Endothelial cell of umbilical vein (primary cell): ENCODE results near the gene RTP1. TPM values are rescaled to one million over a fixed set of nuclear protein-coding genes. Genes with fewer than 3 reads are reported as not detected.

Experiments used
- BruUV-seq: library from RNA; stranded (reverse); fragments of 400-500 nt; replicated peaks from 2 replicates; lab custom pipeline; 2021; lab: Mats Ljungman, UMichigan
- CTCF ChIA-PET: fragments of 300-600, 350-600 bp; sonication (Branson Sonifier 250); formaldehyde crosslinking; loops from one replicate; lab custom pipeline; 2021; ENCODE audit warnings: antibody characterized with exemption, inconsistent platforms; lab: Charles Lee
- POLR2A ChIA-PET: fragments of 300-600, 350-600 bp; sonication (Branson Sonifier 250); formaldehyde crosslinking; loops from one replicate; lab custom pipeline; 2021; ENCODE audit warnings: antibody characterized with exemption, inconsistent platforms; lab: Charles Lee
- DNase-seq: peaks from one replicate; pipeline ENCODE4 v3.0.0-alpha.2; 2011; ENCODE audit warnings: low read depth, low spot score
- FAIRE-seq: peaks from 2 replicates; lab custom pipeline; 2011; peaks lifted over from hg19 to GRCh38; lab: Jason Lieb, UNC
- H2AFZ ChIP-seq: 2 replicates; pipeline ENCODE4 v1.6.0; 2012; ENCODE audit warnings: low read depth, low read length, control low read depth, inconsistent platforms
- H3K27ac ChIP-seq: 2 replicates; pipeline ENCODE4 v1.5.1; 2011; ENCODE audit warnings: low read depth, mild to moderate bottlenecking, control low read depth, low read length, moderate library complexity; ENCODE audit not compliant: insufficient read depth
- H3K27me3 ChIP-seq, 2 experiments: 2 replicates each; pipeline versions ENCODE4 v1.6.0 to v1.6.1; 2011; ENCODE audit warnings: low read length in 2 of 2, mixed read lengths in 1 of 2; ENCODE audit not compliant: control insufficient read depth in 2 of 2, insufficient read depth in 2 of 2
- H3K36me3 ChIP-seq, 2 experiments: 2 replicates in 1 of 2; 3 replicates in 1 of 2; pipeline ENCODE4 v1.5.1; 2011; ENCODE audit warnings: low read length in 2 of 2, mild to moderate bottlenecking in 1 of 2, moderate library complexity in 1 of 2; ENCODE audit not compliant: control insufficient read depth in 2 of 2, insufficient read depth in 2 of 2; ENCODE audit errors: extremely low read depth in 1 of 2
- H3K4me1 ChIP-seq: 3 replicates; pipeline ENCODE4 v1.5.1; 2011; ENCODE audit warnings: mild to moderate bottlenecking, low read length; ENCODE audit not compliant: control insufficient read depth, insufficient read depth; ENCODE audit errors: extremely low read depth
- H3K4me2 ChIP-seq: 2 replicates; pipeline ENCODE4 v1.6.1; 2011; ENCODE audit warnings: low read length, control low read depth, mixed read lengths; ENCODE audit not compliant: insufficient read depth
- H3K4me3 ChIP-seq, 3 experiments: fragments of 200-600 bp in 1 of 3; sonication (generic), shearing (Covaris generic) in 1 of 3; replicated peaks in 1 of 3; 2 replicates each; pipeline ENCODE4 v1.5.1; 2011 to 2016; ENCODE audit warnings: control low read depth in 3 of 3, low read length in 3 of 3, mild to moderate bottlenecking in 2 of 3, inconsistent platforms in 1 of 3, low read depth in 1 of 3, moderate library complexity in 1 of 3; ENCODE audit not compliant: insufficient read depth in 1 of 3
- H3K79me2 ChIP-seq: 2 replicates; pipeline ENCODE4 v1.6.0; 2012; ENCODE audit warnings: low read length, inconsistent platforms; ENCODE audit not compliant: control insufficient read depth, insufficient read depth
- H3K9ac ChIP-seq: replicated peaks from 2 replicates; pipeline ENCODE3; 2011; ENCODE audit warnings: low read length, control low read depth; ENCODE audit not compliant: insufficient read depth; ENCODE audit errors: extremely low read depth
- H3K9me1 ChIP-seq: replicated peaks from 3 replicates; pipeline ENCODE4 v1.6.0; 2011; ENCODE audit warnings: mild to moderate bottlenecking, low read length; ENCODE audit not compliant: control insufficient read depth, insufficient read depth; ENCODE audit errors: extremely low read depth
- H3K9me3 ChIP-seq: replicated peaks from 2 replicates; pipeline ENCODE4 v1.5.1; 2012; ENCODE audit warnings: low read length, inconsistent platforms; ENCODE audit not compliant: control insufficient read depth, insufficient read depth
- H4K20me1 ChIP-seq: replicated peaks from 2 replicates; pipeline ENCODE3; 2011; ENCODE audit warnings: mild to moderate bottlenecking, low read length; ENCODE audit not compliant: control insufficient read depth, insufficient read depth; ENCODE audit errors: extremely low read depth
- CTCF ChIP-seq, 2 donors: IDR thresholded peaks; 1 replicate in 1 of 2; 2 replicates in 1 of 2; pipeline ENCODE4 v1.5.1; 2011; ENCODE audit warnings: low read length in 2 of 2, mild to moderate bottlenecking in 2 of 2, moderate library complexity in 2 of 2, control low read depth in 1 of 2, inconsistent platforms in 1 of 2, low read depth in 1 of 2; ENCODE audit not compliant: insufficient read depth in 1 of 2; ENCODE audit errors: extremely low read depth in 1 of 2
- EZH2 ChIP-seq: IDR thresholded peaks from 2 replicates; pipeline ENCODE4 v1.6.1; 2012; ENCODE audit warnings: borderline replicate concordance, low read depth, mild to moderate bottlenecking, moderate library complexity, low read length, inconsistent platforms; ENCODE audit not compliant: severe bottlenecking
- FOS ChIP-seq: IDR thresholded peaks from 2 replicates; pipeline ENCODE4 v1.6.1; 2011; ENCODE audit warnings: mild to moderate bottlenecking, low read length, moderate library complexity, borderline replicate concordance; ENCODE audit not compliant: insufficient read depth
- GATA2 ChIP-seq: IDR thresholded peaks from 2 replicates; pipeline ENCODE4 v1.7.0; 2011; ENCODE audit warnings: low read depth, mild to moderate bottlenecking, moderate library complexity, mixed read lengths, low read length; ENCODE audit not compliant: insufficient read length, insufficient read depth
- JUN ChIP-seq: IDR thresholded peaks from 2 replicates; pipeline ENCODE4 v1.6.1; 2011; ENCODE audit warnings: borderline replicate concordance, low read depth; ENCODE audit not compliant: insufficient read length, insufficient read depth
- MAX ChIP-seq: IDR thresholded peaks from 2 replicates; pipeline ENCODE4 v1.6.1; 2011; ENCODE audit not compliant: insufficient read depth, insufficient read length
- MYC ChIP-seq: IDR thresholded peaks from one replicate; pipeline ENCODE4 v1.6.1; 2011; ENCODE audit warnings: mild to moderate bottlenecking, low read depth, low read length
- POLR2A ChIP-seq: IDR thresholded peaks from 2 replicates; pipeline ENCODE4 v1.6.1; 2012; ENCODE audit warnings: low read depth, mild to moderate bottlenecking, control low read depth, low read length
- POLR2AphosphoS5 ChIP-seq: IDR thresholded peaks from 2 replicates; pipeline ENCODE4 v1.6.1; 2012; ENCODE audit warnings: low read depth, mild to moderate bottlenecking, control low read depth, low read length, moderate library complexity; ENCODE audit not compliant: insufficient read depth
- dilution Hi-C: fragments of 300-500 bp; cut with MboI; formaldehyde crosslinking; loops from one replicate; pipeline ENCODE4 v1.15.0; 2019; ENCODE audit warnings: low sequenced_read_pairs; ENCODE audit not compliant: extremely low pct_ligation_motif_present
- intact Hi-C: fragments of 100-400 bp; cut with micrococcal nuclease; formaldehyde crosslinking; loops from one replicate; pipeline ENCODE4 v1.10.0; 2022
- polyA plus RNA-seq, 4 experiments: library from polyadenylated mRNA; depleted of rRNA in 3 of 4; stranded (reverse) in 3 of 4; unstranded in 1 of 4; fragments of >200 nt; gene quantifications; 2 replicates each; pipeline versions ENCODE4 v1.2.1 to v1.2.3, GENCODE V29; 2011 to 2012; ENCODE audit warnings: missing spikeins in 1 of 4
- total RNA-seq: library from RNA; stranded (reverse); gene quantifications from 2 replicates; pipeline ENCODE4 v1.2.3, GENCODE V29; 2021

Gene RTP1
- total and polyA plus RNA-seq, 2 donors (not counting 3 experiments of a cell fraction or from before 2014, with no cell fraction given): not detected

- Histone ChIP-seq H3K4me2 (no peak overlapping the region), H3K36me3 (no peaks in the 10 kb centered on the region), H3K9me1 (no peaks in the 10 kb centered on the region), H3K4me3 (no peak overlapping the region), H3K79me2 (no peaks in the 10 kb centered on the region), H3K27ac (no peak overlapping the region), H4K20me1 (no peaks in the 10 kb centered on the region), H3K9me3 (no peaks in the 10 kb centered on the region), H3K27me3 (no peaks in the 10 kb centered on the region), H2AFZ (no peak overlapping the region), H3K4me1 (no peaks in the 10 kb centered on the region), H3K9ac (no peak overlapping the region)
- dilution Hi-C loops (no loop called here), intact Hi-C loops (no loop called here)
- DNase-seq: no peak
- TF ChIP-seq JUN (no peak), CTCF (IDR thresholded peaks at IDR 0.05; ENCODE audit: extremely low read depth in 1 of 2, insufficient read depth in 1 of 2, low read depth in 1 of 2, low read length in 2 of 2) (no peak), POLR2A (no peak), EZH2 (no peak), POLR2AphosphoS5 (no peak), MYC (no peak), GATA2 (no peak), FOS (no peak), MAX (no peak)
- ChIA-PET POLR2A (no interaction called here), CTCF (no interaction called here)
- no peak for FAIRE-seq
- no TSS peak for BruUV-seq
These were observed 45.1 kb downstream of the RTP1 start for GRCh38 chr3:187242435-187242834.
